ENCODE results near the gene FCRL2. TPM values are rescaled to one million over a fixed set of nuclear protein-coding genes. Genes with fewer than 3 reads are reported as not detected.

The FCRL2 gene
- total RNA-seq, 3 donors from 2014 or later, result 0.05 TPM; not detected in 2

Other genes with a start within 250 kb of the FCRL2 start
- gene FCRL5, start 224.6 kb downstream of the FCRL2 start, total RNA-seq, result not detected
- not detected for gene FCRL4, start 179.0 kb downstream of the FCRL2 start, total RNA-seq
- gene FCRL3, start 76.4 kb downstream of the FCRL2 start, total RNA-seq, result 1 to 10 TPM in 1 of 3 donors, under 1 TPM in 2; 0.81 to 4.9 (median 0.90) TPM
- under 1 TPM in 1 of 3 donors, not detected in 2; 0.11 TPM for gene FCRL1, start 43.0 kb upstream of the FCRL2 start, total RNA-seq
- not detected for gene CD5L, start 64.7 kb upstream of the FCRL2 start, total RNA-seq
- gene KIRREL1, start 216.5 kb upstream of the FCRL2 start, total RNA-seq, result under 1 TPM; 0.15 to 0.29 (median 0.16) TPM

Data from activated T-cell treated with anti-CD3 and anti-CD28 coated beads, Interleukin-2, amount 50 U/mL, for 4 hours (primary cell).